SK-MEL-5 (cell line): Measurements from ENCODE around the gene HID1. TPM values are rescaled to one million over a fixed set of nuclear protein-coding genes. Genes with fewer than 3 reads are reported as not detected.
"Not testable (repeated sequence)": the region's sequence is repeated elsewhere in the genome, so short reads cannot be mapped to it uniquely, and the experiment has no call there.

Experiments
- DNase-seq: peaks from one replicate; pipeline ENCODE4 v3.0.0-alpha.2; 2016; ENCODE audit warnings: low read depth, low spot score
- in situ Hi-C: cut with HindIII; loops from 2 replicates; pipeline ENCODE4 v1.10.0; 2016; ENCODE audit warnings: low sequenced_read_pairs, high pct_unique_total_duplicates, low pct_unique_long_range_greater_than_20kb
- total RNA-seq: library from RNA; depleted of rRNA; stranded (reverse); fragments of >200 nt; shearing (Covaris generic); gene quantifications from 2 replicates; pipeline ENCODE4 v1.2.3, GENCODE V29; 2014

HID1 gene
- total RNA-seq, 1 experiment from 2014 or later, result 0.21 TPM

DNA sequence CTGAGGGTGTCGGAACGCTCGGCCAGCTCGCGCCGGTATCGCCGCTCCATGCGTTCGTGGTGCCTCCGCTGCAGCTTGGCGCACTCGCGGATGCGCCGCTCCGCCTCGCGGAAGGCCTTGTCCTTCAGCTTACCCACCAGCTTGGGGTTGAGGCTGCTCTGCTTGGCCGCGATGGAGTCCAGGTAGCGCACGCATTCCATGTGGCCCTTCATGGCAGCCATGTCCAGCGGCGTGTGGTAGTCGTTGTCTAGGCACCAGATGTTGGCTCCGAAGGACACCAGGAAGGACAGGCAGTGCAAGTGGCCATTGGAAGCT lies 52.3 kb downstream of the HID1 start:
- in situ Hi-C loops, result no loop called here
- DNase-seq, result no peak

DNA sequence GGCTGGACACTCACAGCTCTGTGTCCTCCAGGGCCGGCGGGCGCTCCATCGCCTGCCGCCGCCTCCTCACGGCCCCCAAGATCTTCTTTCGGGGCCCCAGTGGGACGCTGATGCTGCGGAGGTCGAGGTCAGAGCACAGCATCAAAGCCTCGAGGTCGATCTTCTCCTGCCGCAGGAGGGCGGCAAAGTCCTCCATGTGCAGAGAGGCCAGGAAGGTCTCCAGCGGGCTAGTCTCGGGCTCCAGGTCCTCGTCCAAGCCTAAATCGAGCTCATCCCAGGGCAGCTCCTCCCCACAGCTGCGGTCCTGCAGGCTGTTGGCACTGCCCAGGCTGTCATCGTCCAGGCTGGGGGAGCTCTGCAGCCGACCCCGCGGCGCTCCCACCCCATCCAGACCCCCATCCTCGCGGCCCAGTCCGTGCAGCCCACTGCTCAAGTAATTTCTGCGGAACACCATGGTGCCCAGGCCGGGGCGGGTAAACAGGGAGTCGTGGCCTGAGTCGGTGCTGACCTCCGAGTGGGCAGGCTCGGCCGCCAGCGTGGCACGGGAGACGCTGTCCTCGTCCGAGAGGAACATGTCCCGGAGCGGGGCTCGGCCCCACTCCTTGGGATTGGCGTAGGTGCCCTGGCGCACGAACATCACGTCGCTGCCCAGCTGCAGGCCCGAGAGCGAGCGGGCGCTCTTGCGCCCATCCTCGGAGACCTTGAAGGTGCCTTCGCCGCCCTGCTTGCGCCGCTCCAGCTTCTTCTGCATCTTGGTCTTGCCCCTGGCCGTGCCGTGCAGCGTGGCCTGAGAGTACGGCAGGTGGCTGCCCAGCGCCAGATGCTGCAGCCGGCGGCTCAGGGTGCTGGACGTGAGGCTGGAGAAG lies 52.9 kb downstream of the HID1 start:
- in situ Hi-C loops, result no loop called here
- DNase-seq, result peak; percentile 67

DNA sequence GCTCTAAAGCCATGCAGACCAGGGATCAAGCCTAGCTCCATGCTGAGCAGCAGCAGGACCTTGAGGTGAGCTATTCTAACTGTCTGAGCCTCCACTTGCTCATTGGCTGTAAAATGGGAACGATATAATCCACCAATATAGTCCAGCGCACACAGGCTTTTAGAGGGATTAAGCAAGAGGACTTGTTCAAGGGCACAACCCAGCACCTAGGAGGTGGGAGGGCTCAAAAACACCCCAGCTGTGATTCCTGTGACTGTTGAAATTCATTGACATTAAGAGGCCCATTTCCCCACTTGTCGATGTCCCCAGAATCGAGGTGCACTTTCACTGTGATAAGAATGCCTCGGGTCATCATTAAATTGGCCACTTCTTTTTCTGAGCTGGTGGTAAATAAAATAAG lies 53.7 kb downstream of the HID1 start:
- in situ Hi-C loops, result no loop called here
- DNase-seq, result no peak

DNA sequence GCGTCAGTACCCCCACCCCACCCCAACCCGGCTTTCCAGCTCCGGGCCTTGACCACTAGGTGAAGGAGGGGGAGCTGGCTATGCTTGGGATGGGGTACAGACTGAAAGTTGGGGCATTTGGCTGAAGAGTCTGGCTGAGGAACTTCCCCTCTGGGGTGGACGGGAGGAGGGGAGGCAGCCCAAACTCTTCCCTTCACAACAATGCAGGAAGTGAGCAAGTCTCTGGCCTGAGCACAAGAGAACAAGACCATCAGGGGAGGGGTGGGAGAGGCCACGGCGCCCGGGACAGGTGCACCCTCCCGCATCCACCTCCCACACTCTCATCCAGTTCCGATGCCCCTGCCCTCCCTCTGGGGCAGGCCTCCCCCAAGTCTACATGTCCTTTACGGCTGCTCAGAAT lies 55.1 kb downstream of the HID1 start:
- DNase-seq, result no peak
- in situ Hi-C loops, result no loop called here

DNA sequence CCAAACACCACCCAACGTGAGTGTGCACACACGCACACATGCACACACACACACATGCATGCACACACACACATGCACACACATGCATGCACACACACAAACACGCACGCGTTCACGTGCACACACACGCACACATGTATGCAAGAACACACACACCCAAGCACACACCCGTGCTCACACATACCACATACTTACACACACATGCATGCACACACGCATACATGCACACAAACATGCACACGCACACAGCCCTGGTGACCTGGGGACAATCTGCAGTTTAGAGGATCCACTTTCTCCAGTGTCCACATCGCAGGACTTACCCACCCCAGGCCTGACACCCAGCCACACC lies 55.7 kb downstream of the HID1 start:
- in situ Hi-C loops, result no loop called here
- no peak for DNase-seq

DNA sequence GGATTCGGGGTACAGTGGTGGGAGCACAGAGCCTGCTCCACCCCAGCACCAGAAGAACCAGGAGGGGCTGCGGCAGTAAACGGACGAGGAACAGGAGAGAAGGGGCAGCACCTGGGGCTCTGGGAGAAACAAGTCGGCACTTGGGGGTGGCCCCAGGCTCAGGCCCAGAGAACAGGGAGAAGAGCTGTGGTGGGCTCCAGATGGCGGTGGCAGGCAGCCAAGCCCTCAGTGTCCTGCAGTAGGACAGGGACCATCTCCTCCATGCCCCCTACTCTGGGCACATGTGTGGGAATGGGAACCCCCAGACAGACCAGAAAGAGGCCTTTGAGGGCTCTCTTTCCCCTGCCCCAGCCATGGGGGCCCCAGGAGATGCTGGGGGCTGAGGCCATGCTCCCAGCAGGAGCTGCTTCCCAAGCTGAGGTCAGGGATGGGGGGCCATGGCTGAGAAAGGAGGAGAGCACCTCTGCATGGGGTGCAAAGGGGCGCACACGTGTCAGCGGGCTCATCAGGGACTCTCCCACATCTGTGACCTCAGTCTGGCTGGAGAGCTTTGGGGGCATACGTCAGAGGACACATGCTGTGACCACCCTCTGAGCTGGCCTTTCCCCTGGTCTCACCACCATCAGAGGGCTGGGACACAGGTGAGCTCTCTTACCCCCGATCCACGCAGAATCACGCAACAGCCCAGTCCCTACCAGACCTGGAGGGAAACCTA lies 56.3 kb downstream of the HID1 start:
- no peak for DNase-seq
- in situ Hi-C loops, result no loop called here

DNA sequence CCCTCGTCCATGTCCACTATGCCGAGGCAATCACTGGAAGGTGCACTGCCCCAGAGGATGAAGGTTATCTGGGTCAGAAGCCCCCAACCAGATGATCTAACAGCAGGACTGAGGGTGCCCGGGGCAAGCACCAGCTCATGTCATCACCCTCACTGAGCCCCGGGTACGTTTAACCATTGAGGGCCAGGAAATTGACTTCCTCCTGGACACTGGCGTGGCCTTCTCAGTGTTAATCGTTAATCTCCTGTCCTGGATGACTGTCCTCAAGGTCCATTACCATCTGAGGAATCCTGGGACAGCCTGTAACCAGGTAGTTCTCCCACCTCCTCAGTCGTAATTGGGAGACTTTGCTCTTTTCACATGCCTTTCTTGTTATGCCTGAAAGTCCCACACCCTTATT lies 61.1 kb downstream of the HID1 start:
- DNase-seq, in situ Hi-C loops: not testable (repeated sequence)

DNA sequence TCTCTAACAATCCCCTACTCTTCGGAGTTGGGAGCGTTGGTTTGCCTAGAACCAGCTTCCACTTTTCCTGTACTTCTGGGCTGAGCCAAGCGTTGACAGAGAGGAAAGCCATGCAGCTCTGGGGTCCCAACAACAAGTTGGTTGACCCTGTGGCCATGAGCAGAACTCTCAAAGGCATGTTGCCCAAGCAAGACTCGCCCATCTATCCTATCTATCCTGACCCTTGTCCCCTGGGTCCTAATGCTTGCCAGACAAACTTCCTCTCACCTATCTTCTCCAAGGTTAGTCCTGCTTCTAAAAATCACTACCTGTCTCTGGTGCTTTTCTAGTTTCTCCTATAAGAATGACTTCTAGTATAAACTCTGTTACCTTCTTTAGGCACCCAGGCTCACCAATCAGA lies 63.5 kb downstream of the HID1 start:
- DNase-seq, in situ Hi-C loops: not testable (repeated sequence)

DNA sequence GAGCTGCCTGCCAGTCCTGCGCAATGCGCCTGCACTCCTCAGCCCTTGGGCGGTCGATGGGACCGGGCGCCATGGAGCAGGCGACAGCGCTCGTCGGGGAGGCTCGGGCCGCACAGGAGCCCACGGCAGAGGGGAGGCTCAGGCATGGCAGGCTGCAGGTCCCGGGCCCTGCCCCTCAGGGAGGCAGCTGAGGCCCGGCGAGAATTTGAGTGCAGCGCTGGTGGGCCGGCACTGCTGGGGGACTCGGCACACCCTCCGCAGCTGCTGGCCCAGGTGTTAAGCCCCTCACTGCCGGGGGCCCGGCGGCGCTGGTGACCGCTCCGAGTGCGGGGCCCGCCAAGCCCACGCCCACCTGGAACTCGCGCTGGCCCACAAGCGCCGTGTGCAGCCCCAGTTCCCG lies 65.5 kb downstream of the HID1 start:
- in situ Hi-C loops, result no loop called here

DNA sequence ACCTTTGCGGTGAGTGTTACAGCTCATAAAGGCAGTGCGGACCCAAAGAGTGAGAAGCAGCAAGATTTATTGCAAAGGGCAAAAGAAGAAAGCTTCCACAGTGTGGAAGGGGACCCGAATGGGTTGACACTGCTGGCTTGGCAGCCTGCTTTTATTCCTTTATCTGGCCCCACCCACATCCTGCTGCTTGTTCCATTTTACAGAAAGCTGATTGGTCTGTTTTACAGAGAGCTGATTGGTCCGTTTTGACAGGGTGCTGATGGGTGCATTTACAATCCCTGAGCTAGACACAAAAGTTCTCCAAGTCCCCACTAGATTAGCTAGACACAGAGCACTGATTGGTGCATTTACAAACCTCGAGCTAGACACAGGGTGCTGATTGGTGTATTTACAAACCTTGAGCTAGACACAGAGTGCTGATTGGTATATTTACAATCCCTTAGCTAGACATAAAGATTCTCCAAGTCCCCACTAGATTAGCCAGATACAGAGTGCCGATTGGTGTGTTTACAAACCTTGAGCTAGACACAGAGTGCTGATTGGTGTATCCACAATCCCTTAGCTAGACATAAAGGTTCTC lies 66.3 kb downstream of the HID1 start:
- DNase-seq, result peak; percentile 41
- in situ Hi-C loops, result not testable (repeated sequence)

More for the DNA sequence above, 65.5 kb downstream of the HID1 start:
- no peak for DNase-seq

DNA sequence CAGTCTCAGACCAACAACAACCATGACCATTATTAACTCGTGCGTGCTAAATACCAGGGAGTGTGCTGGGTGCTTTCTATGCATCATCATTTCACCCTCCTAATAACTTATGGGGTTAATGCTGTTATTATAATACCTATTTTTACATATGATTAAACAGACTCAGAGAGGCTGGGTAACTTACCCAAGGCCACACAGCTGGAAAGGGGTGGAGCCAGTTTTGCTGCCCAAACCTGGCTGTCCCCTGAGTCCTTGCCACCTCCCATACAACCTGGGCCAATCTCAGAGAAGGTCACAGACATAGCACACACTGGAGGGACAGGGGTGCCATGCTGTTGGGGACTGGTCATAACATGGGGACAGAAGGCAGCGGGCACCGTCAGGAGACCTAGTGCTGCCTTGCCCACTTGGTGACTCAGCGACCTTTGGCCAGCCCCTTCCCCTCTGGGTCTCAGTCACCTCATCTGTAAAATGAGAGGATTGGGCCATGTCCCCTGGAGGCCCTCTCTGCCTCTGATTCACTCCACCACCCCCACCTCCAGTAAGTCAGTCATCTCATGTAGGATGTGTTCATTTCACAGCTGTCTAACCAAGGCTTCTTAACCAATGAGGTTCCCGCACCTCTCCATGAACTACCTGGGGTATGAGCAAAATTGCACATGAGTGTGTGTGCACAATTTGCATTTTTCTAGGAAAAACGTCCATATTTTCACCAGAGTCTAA lies 67.7 kb downstream of the HID1 start:
- no peak for DNase-seq
- in situ Hi-C loops, result no loop called here

DNA sequence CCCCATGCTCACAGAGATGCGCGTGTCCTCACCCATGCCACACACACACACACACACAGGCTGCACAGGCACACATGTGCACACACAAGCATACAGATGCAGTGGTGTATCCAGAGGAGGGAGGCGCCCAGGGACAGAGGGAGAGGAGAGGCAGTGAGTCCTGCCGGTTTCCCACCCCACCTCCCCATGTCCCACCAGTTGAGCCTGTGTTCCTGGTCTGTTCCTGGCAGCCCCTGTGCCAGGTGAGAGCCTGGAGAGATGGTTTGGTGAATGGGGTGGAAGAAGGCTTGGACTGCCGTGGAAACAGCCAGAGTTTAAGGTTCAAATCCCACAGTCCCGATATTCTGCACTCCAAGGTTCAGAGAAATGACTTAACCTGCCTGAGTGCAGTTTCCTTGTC lies 68.9 kb downstream of the HID1 start:
- in situ Hi-C loops, result no loop called here
- DNase-seq, result no peak

DNA sequence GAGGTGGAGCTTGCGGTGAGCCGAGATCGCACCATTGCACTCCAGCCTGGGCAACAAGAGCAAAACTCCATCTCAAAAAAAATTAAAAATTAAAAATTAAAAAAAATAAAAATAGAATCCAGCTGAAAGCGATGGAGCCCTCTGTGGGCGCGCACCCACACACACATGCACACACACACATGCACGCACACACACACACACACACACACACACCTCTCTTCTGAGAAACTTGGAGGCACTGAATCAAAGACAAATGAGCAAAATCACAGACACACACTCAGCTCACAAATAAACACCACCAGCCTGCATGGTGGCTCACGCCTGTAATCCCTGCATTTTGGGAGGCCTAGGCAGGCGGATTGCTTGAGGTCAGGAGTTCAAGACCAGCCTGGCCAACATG lies 69.5 kb downstream of the HID1 start:
- no peak for DNase-seq
- in situ Hi-C loops, result no loop called here

DNA sequence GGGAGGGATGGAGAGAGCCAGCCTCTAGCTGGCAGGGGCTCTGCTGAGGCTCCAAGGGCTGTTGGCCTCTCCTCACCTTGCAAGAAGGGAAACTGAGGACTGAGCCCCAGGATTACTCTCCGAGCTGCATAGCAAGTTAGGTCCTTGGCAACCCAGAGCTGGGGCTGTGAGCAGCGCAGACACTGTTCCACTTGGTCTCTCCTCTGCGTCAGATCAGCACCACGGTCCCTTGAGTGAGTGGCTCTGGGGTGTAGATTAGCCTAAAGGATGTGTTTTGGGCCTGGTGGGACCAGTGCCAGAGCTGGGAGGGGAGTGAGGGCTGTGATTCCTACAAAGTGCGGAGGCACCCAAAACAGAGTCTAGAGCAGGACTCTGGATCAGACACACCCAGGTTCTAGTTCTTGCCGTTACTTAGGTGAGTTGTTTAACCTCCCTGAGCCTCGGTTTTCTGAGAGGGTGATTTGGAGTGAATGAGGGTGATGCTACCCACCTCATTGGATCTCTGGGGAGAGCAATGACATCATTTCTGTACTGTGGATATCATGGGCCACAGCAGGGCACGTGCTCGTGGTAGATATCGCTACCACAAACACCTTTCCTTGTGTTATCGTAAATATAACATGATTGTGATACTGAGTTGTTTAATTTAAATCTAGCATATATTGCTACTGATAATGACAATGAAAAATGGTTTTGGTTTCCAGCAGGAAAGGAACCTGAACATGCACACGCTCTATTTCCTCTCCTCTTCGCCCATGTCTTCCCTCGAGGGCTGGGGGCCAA lies 71.0 kb downstream of the HID1 start:
- in situ Hi-C loops, result no loop called here
- no peak for DNase-seq
